Measurements from ENCODE around the gene SCN8A.

The SCN8A gene

GRCh38 chr12:51850081-51850964, 259.3 kb downstream of the SCN8A start:
- in situ Hi-C loops (cut with MboI; ENCODE audit: low pct_unique_long_range_greater_than_20kb, low sequenced_read_pairs, unreplicated experiment) = no loop called here
- DNase-seq (ENCODE audit: low spot score) = no peak
- no peak for TF ChIP-seq CTCF (IDR thresholded peaks at IDR 0.05; ENCODE audit: extremely low read depth, insufficient read depth, missing control alignments)

- no peak for DNase-seq (ENCODE audit: low spot score)
- in situ Hi-C loops (cut with MboI; ENCODE audit: low pct_unique_long_range_greater_than_20kb, low sequenced_read_pairs, unreplicated experiment) = no loop called here
- no peak for TF ChIP-seq CTCF (IDR thresholded peaks at IDR 0.05; ENCODE audit: extremely low read depth, insufficient read depth, missing control alignments)
Measured at GRCh38 chr12:51850965-51851299, 259.9 kb downstream of the SCN8A start.

- no peak for DNase-seq (ENCODE audit: low spot score)
- TF ChIP-seq CTCF (IDR thresholded peaks at IDR 0.05; ENCODE audit: extremely low read depth, insufficient read depth, missing control alignments) = no peak
- in situ Hi-C loops (cut with MboI; ENCODE audit: low pct_unique_long_range_greater_than_20kb, low sequenced_read_pairs, unreplicated experiment) = no loop called here
Measured at GRCh38 chr12:51851413-51852124, 260.5 kb downstream of the SCN8A start.

DNA sequence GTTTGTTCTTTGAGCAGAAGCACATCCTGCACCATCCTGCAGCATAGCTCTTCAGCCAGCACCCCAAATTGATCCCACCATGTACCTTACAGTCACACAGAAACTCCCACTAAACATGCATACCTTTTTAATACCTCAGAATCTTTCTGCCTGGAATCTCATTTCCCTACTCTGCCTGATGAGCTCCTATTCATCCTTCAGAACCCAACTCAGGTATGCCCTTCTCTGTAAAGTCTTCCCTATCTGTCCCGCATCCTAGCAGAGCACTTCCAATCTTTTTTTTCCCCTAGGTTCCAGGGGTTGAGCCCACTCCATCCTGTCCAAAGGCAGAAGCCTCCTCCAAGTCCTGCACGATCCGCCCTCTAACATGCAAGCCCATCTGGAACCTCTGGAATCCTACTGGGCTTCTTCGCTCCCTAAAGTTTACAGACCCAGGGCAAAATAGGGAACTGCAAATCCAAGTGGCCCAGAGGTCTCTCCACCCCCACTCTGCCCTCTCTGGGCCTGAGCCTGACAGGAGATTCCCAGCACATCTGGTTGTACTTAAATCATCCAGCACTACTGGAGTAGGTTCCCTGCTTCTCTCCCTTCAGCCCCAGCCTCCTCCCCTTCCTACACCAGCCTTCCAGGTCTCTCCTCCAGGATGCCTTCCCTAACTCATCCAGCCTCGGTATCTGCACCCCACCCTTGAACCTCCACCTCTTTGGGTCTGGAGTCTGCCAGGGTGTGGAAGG, 261.5 kb downstream of the SCN8A start:
- TF ChIP-seq CTCF (IDR thresholded peaks at IDR 0.05; ENCODE audit: extremely low read depth, insufficient read depth, missing control alignments) = no peak
- in situ Hi-C loops (cut with MboI; ENCODE audit: low pct_unique_long_range_greater_than_20kb, low sequenced_read_pairs, unreplicated experiment) = no loop called here
- no peak for DNase-seq (ENCODE audit: low spot score)

DNA sequence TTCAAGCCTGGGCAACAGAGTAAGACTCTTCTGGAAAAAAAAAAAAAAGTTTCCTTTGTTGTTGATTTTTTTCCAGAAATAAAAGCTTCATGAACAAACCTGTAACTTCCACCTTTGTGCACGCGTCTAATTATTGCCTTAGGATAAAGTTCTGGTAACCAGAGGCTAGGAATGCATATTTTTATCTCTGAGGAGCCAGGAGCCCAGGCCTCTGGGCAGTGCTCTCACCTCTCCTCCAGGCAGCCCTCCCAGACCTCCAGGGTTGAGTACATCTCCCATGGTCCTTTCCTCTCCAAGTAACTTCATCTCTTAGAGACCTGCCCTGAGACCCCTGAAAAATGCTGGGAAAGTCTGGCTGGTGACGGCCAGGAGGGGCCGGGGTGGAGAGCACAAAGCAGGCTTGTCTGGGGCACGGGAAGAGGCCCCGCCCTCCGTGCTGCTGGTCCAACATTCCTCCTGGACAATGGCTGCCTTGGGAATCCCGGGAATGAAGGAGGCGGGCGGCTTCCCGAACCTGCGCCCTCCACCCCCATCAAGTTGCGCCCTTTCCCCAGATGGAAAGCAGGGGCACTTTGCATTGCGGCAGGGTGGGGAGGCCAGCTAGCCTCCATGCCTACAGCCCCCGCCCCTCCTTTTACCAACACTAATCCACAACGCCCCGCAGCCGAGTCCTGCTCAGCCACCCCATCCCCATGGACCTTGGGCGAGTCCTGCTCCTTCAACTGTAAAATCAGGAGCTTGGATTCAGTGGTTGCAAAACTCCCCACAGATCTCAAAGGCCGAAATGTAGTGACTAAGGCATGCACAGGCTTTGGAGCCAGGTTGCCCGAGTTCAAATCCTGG, 264.8 kb downstream of the SCN8A start:
- no peak for DNase-seq (ENCODE audit: low spot score)
- in situ Hi-C loops (cut with MboI; ENCODE audit: low pct_unique_long_range_greater_than_20kb, low sequenced_read_pairs, unreplicated experiment) = no loop called here
- TF ChIP-seq CTCF (IDR thresholded peaks at IDR 0.05; ENCODE audit: extremely low read depth, insufficient read depth, missing control alignments) = no peak

DNA sequence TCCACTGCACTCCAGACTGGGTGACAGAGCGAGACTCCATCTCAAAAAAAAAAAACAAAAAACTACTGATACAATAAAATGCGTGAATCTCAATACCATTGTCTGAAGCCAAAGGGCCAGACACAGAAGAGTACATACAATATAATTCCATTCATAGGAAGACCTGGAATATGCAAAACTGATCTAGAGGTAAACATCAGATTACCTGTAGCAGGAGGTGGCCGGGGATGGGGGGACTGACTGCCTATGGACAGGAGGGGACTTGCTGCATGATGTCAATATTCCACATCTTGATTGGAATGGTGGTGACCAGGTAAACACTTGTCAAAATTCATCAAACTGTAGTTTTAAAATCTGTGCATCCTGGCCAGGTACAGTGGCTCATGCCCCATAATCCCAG, 270.0 kb downstream of the SCN8A start:
- TF ChIP-seq CTCF (IDR thresholded peaks at IDR 0.05; ENCODE audit: extremely low read depth, insufficient read depth, missing control alignments) = no peak
- no peak for DNase-seq (ENCODE audit: low spot score)
- in situ Hi-C loops (cut with MboI; ENCODE audit: low pct_unique_long_range_greater_than_20kb, low sequenced_read_pairs, unreplicated experiment) = no loop called here
